ENCODE results near the gene PRKAG1.

- TF ChIP-seq POLR2A (IDR thresholded peaks at IDR 0.05) (no peak), CTCF (IDR thresholded peaks at IDR 0.05) (no peak)
Measured at GRCh38 chr12:49032679-49033447, 14.3 kb upstream of the PRKAG1 start.

Data from Peyer's patch (tissue), 4 donors.